Testis (tissue), 2 donors: Measurements from ENCODE around the gene DPP3.

Source experiments
- CTCF ChIP-seq, 3 experiments: fragments of 450-650 bp in 2 of 3; fragments of 200-600 bp in 1 of 3; sonication (generic) in 1 of 3; IDR thresholded peaks; one replicate each; pipeline ENCODE4 v1.5.1; 2016 to 2019; ENCODE audit warnings: antibody characterized with exemption in 3 of 3, mild to moderate bottlenecking in 2 of 3, moderate library complexity in 1 of 3
- POLR2A ChIP-seq: fragments of 450-650 bp; IDR thresholded peaks from one replicate; pipeline ENCODE4 v1.6.1; 2017; ENCODE audit warnings: antibody characterized with exemption, mild to moderate bottlenecking, moderate library complexity

GRCh38 chr11:66545701-66546367 is 65.6 kb downstream of the DPP3 start, which contains the start of gene ZDHHC24:
- TF ChIP-seq CTCF (IDR thresholded peaks at IDR 0.05) (no peak), POLR2A (no peak)
